Fibroblast of mammary gland (primary cell): Measurements from ENCODE around the gene KDM4B.

ENCODE experiments used
- DNase-seq: peaks from one replicate; pipeline ENCODE4 v3.0.0-alpha.2; 2010; ENCODE audit warnings: low read depth
- H3K4me3 ChIP-seq: 2 replicates; pipeline ENCODE4 v1.5.1; 2011; ENCODE audit warnings: low read depth, mild to moderate bottlenecking, low read length, moderate library complexity; ENCODE audit not compliant: control insufficient read depth
- TF ChIP-seq, protein P1 (sequence below): conservative IDR thresholded peaks from 2 replicates; pipeline ENCODE4 v1.5.1; 2011; ENCODE audit warnings: low read depth, low read length, inconsistent platforms; ENCODE audit not compliant: control insufficient read depth, insufficient read depth

KDM4B gene

GRCh38 chr19:5045029-5045428 is 76.1 kb downstream of the KDM4B start:
- TF ChIP-seq, protein P1, sequence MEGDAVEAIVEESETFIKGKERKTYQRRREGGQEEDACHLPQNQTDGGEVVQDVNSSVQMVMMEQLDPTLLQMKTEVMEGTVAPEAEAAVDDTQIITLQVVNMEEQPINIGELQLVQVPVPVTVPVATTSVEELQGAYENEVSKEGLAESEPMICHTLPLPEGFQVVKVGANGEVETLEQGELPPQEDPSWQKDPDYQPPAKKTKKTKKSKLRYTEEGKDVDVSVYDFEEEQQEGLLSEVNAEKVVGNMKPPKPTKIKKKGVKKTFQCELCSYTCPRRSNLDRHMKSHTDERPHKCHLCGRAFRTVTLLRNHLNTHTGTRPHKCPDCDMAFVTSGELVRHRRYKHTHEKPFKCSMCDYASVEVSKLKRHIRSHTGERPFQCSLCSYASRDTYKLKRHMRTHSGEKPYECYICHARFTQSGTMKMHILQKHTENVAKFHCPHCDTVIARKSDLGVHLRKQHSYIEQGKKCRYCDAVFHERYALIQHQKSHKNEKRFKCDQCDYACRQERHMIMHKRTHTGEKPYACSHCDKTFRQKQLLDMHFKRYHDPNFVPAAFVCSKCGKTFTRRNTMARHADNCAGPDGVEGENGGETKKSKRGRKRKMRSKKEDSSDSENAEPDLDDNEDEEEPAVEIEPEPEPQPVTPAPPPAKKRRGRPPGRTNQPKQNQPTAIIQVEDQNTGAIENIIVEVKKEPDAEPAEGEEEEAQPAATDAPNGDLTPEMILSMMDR, result no peak
- no peak overlapping the region for H3K4me3 ChIP-seq
- DNase-seq, result no peak

DNA sequence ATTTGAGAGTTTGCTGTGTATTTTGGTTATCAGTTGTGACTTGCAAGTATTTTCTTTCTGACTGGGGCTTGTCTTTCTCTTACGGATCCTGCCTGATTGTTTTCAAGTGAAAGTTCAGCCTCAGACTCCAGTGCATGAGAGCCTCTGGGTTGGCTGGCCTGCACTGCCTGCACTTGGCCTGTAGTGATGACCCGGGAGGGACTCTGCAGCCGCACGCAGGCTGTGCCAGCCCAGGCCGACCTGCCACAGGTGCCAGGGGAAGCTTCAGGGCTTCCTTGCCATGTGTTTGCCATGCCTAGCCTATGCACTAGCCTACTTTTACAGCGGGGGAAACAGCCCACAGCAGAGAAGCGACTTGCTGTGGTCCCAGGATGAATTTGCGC is 77.0 kb downstream of the KDM4B start:
- DNase-seq, result no peak
- no peak overlapping the region for H3K4me3 ChIP-seq
- TF ChIP-seq, protein P1, result no peak

- DNase-seq, result no peak
- no peak overlapping the region for H3K4me3 ChIP-seq
- TF ChIP-seq, protein P1, result no peak
Measured at GRCh38 chr19:5046339-5047039, 77.6 kb downstream of the KDM4B start.

GRCh38 chr19:5047251-5047935 is 78.5 kb downstream of the KDM4B start:
- no peak overlapping the region for H3K4me3 ChIP-seq
- TF ChIP-seq, protein P1, result no peak
- DNase-seq, result no peak

DNA sequence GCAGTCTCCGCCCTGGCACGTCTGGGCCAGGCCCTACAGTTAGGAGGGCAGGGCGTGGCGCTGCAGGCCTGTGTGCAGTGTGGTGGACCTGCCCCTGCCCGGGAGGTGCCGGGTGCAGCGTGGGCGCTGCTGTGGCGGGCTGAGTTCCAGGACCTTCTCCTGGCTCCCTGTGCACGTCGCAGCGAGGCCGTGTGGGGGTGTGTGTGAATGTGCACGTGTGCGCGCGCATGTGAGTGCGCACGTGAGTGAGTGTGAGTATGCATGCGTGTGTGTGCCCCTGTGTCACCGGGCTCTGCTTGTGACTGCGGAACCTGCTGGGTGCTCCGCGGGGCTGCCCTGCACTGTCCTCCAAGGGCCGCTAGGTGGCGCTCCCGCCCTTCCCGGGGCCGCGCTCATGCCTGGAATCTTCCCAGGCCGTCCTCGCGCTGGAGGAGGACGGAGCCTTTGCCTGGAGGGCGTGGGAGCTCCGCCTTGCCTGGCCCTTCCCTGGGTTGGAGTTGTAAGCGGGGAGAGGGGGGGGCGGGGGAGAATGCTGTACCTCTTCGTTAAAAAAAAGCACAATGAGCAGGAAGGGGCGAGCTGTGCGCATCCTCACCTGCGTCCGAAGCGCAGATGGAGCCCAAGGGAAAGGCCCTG is 79.3 kb downstream of the KDM4B start:
- DNase-seq, result peak; percentile 75
- peak overlapping the region; percentile 3 for H3K4me3 ChIP-seq

DNA sequence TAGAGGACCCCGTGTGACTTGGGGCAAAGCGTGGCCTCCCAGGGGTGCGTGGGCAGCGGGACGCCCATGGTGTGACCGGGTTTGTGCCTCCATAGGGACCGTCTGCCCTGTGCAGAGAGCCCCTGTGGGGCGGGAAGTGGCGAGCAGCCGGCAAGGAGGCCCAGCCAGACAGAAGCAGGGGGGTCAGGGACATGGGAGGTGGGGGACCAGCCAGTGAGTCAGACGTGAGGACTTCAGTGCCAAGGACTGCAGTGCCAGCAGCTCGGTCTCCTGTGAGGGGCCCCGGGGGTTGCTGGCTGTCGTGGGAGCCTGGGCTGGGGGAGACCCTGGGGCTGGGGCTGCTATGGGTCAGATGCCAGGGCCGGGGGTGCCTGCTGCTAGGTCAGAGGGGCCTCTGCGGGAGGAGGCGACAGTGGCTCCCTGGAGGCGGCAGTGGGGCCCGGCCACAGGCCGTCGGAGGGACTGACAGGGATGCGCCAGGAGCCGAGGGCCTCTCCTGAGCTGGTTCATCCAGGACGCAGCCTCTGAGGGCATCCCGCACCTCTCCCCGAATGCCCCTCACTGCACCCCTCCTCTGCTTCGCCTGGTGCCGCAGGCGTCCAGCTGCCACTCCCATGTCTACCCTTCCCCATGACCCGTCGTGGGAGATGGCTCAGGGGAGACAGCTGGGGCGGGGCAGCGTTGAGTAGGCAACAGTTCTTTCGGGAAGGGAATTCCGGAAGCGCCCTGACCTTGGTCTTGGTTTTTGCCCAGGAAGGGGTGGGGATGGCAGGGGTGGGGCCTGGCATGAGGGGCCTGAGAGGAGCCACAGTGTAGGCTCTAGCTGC is 80.0 kb downstream of the KDM4B start:
- TF ChIP-seq, protein P1, result no peak
- H3K4me3 ChIP-seq, result peak overlapping the region; percentile 3
- DNase-seq, result peak; percentile 64

More for the DNA sequence above, 79.3 kb downstream of the KDM4B start:
- TF ChIP-seq, protein P1, result peak; percentile 85
